ENCODE results near the gene AMD1. TPM values are rescaled to one million over a fixed set of nuclear protein-coding genes. Genes with fewer than 3 reads are reported as not detected.

AMD1 gene
- total and polyA plus RNA-seq, 9 of the 15 experiments (the other 6 are each of a cell fraction or from before 2014, with no cell fraction given): 60.0 to 151 (median 85.6) TPM

DNA sequence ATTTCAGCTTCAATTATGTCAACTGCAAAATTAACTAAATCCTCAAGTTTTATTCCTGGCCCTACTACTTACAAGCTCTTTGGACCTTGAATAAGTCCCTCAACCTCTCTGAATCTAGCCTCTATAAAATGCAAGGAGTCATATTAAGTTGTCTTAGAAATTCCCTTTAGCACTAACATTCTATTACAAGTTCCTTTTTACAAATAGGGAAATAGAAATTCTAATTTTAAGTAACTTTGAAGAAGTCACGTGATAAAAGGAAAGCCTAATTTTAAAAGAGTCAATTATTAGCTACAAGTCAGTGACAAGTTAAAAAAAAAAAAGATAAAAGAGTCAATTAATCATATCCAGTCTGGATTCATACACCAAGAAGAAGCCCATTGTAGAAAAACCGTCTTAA is 59.3 kb downstream of the AMD1 start:
- H3K36me3 ChIP-seq (ENCODE audit: control insufficient read depth, insufficient read depth, low read length): no peaks in the 10 kb centered on the region
- in situ Hi-C loops (cut with MboI) (no loop called here), intact Hi-C loops (cut with micrococcal nuclease) (no loop called here)
- DNase-seq (ENCODE audit: extremely low read depth in 1 of 4, low spot score in 3 of 4): no peak
- no peaks in the 10 kb centered on the region for H3K79me2 ChIP-seq (ENCODE audit: control insufficient read depth, insufficient read depth, low read length)
- BruUV-seq (replicated peaks): no TSS peak
- no peak overlapping the region for H3K27ac ChIP-seq (ENCODE audit: extremely low read depth, low read depth, low read length)
- H4K20me1 ChIP-seq (replicated peaks; ENCODE audit: control insufficient read depth, insufficient read depth, low read length): no peaks in the 10 kb centered on the region
- peaks cover 0 to 5% of the 10 kb centered on the region in 2 experiments; a peak in 2 of 5 replicates for H3K4me1 ChIP-seq (replicated peaks in 1 of 2; ENCODE audit: control insufficient read depth in 2 of 2, insufficient read depth in 2 of 2, low read length in 2 of 2)
- FAIRE-seq: no peak
- 32% methylated on average over 2 of the region's 2 CpGs for WGBS (ENCODE audit: insufficient coverage, low coverage, missing lambda C conversion rate)
- no peak overlapping the region for H3K4me3 ChIP-seq
- TF ChIP-seq TOE1 (IDR thresholded peaks at IDR 0.05; ENCODE audit: borderline replicate concordance): 0 out of 2 replicates have a peak, but pooled peaks have one; percentile 39
- TF ChIP-seq TOE1 (CRISPR knock-in tag; IDR thresholded peaks at IDR 0.05; ENCODE audit: borderline replicate concordance, low read depth): no peak
- TF ChIP-seq RAD51 (IDR thresholded peaks at IDR 0.05; ENCODE audit: borderline replicate concordance, low read depth): peak; percentile 74
- TF ChIP-seq, protein P1, sequence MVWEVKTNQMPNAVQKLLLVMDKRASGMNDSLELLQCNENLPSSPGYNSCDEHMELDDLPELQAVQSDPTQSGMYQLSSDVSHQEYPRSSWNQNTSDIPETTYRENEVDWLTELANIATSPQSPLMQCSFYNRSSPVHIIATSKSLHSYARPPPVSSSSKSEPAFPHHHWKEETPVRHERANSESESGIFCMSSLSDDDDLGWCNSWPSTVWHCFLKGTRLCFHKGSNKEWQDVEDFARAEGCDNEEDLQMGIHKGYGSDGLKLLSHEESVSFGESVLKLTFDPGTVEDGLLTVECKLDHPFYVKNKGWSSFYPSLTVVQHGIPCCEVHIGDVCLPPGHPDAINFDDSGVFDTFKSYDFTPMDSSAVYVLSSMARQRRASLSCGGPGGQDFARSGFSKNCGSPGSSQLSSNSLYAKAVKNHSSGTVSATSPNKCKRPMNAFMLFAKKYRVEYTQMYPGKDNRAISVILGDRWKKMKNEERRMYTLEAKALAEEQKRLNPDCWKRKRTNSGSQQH (CRISPR knock-in tag; IDR thresholded peaks at IDR 0.05): no peak
- TF ChIP-seq SMAD2 (IDR thresholded peaks at IDR 0.05; ENCODE audit: low read depth, low read length): no peak
- TF ChIP-seq CBFA2T2 (conservative IDR thresholded peaks at IDR 0.05): 0 out of 2 replicates have a peak, but pooled peaks have one; percentile 16
- TF ChIP-seq ZNF778 (CRISPR knock-in tag; IDR thresholded peaks at IDR 0.05): no peak
- no peak for TF ChIP-seq ZNF589 (CRISPR knock-in tag; IDR thresholded peaks at IDR 0.05; ENCODE audit: low read depth)
- TF ChIP-seq, protein P2, sequence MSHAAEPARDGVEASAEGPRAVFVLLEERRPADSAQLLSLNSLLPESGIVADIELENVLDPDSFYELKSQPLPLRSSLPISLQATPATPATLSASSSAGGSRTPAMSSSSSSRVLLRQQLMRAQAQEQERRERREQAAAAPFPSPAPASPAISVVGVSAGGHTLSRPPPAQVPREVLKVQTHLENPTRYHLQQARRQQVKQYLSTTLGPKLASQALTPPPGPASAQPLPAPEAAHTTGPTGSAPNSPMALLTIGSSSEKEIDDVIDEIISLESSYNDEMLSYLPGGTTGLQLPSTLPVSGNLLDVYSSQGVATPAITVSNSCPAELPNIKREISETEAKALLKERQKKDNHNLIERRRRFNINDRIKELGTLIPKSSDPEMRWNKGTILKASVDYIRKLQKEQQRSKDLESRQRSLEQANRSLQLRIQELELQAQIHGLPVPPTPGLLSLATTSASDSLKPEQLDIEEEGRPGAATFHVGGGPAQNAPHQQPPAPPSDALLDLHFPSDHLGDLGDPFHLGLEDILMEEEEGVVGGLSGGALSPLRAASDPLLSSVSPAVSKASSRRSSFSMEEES (CRISPR knock-in tag; IDR thresholded peaks at IDR 0.05): peak; percentile 65
- H3K9ac ChIP-seq (ENCODE audit: insufficient read depth in 1 of 2, low read depth in 2 of 2, low read length in 2 of 2): no peak overlapping the region
- no peaks in the 10 kb centered on the region; the same call in 1 of the 2 replicates for H3K9me3 ChIP-seq (replicated peaks; ENCODE audit: control insufficient read depth, insufficient read depth, low read depth, low read length)
- no peaks in the 10 kb centered on the region for H3K27me3 ChIP-seq (ENCODE audit: control insufficient read depth in 2 of 2, insufficient read depth in 2 of 2, low read length in 2 of 2)
- no peak for ATAC-seq
- POLR2A ChIA-PET: interaction anchor here (0.7 to 2.6 kb wide), 2 partner anchors 59 to 168 kb away, joined by 4 to 13 read pairs; partner anchors contain the start of gene AMD1
- H2AFZ ChIP-seq (ENCODE audit: low read depth, low read length): 0 out of 2 replicates have a peak overlapping the region, but pooled peaks have one; percentile 11
- H3K9me1 ChIP-seq (ENCODE audit: control insufficient read depth, insufficient read depth, low read length): no peaks in the 10 kb centered on the region
- CTCF ChIA-PET (ENCODE audit: low intra/inter-chr PET ratio): no interaction called here
- no peak overlapping the region for H3K4me2 ChIP-seq (ENCODE audit: insufficient read depth, low read length)
